Measurements from ENCODE around the gene KCTD11.

The KCTD11 gene

DNA sequence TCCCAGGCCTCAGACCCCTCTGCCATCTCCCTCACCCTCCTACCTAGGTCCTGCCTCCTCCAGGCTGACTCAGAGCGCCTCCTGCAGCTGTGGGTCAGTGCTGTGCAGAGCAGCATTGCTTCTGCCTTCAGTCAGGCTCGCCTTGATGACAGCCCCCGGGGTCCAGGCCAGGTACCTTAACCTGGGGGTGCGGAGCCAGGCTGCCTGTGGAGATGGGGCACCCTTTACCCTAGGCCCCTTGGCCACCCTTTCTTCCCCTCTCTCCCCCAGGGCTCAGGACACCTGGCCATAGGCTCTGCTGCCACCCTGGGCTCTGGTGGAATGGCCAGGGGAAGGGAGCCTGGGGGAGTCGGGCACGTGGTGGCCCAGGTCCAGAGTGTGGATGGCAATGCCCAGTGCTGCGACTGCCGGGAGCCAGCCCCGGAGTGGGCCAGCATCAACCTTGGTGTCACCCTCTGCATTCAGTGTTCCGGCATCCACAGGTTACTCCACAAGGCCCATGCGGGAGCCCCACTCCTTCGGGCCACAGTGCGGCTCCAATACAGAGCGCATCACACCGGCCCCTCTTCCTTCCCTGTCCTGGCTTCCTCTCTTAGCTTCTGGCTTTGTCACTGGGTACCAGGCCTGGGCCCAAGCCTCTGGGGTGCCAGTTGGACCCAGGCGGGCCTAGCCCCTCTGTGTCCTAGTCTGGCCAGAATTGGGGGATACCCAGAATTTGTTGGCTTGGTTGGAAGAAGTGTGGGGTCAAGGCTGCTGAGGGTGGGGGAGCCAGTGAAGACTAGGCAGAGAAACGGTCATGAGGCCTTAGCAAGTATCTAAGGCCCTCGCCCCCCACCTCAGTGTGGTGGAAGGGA, 5.0 kb upstream of the KCTD11 start:
- Histone ChIP-seq H4K20me1 (peaks cover 0 to 73% (median 0%) of the 10 kb centered on the region in 11 experiments; a peak in 8 of 22 replicates), H3K4me1 (peaks cover 14 to 35% (median 20%) of the 10 kb centered on the region in 10 experiments)

GRCh38 chr17:7347630-7348477, 4.1 kb upstream of the KCTD11 start:
- H3K9me3 ChIP-seq (replicated peaks in 1 of 11): no peaks in the 10 kb centered on the region
- peaks cover 0 to 73% (median 0%) of the 10 kb centered on the region in 11 experiments; a peak in 8 of 22 replicates for H4K20me1 ChIP-seq
- H3K4me1 ChIP-seq: peaks cover 22 to 42% (median 28%) of the 10 kb centered on the region in 10 experiments
- peaks cover 0 to 51% (median 36%) of the 10 kb centered on the region in 11 experiments; a peak in 16 of 22 replicates for H3K36me3 ChIP-seq
- H3K4me3 ChIP-seq: no peak overlapping the region
- H3K4me2 ChIP-seq: no peak overlapping the region
- no peaks in the 10 kb centered on the region for H3K27me3 ChIP-seq
- H3K27ac ChIP-seq: no peak overlapping the region
- peak overlapping the region in 5 of 11 experiments; percentile 8 to 24 (median 15); a peak in 6 of 22 replicates for H3K9ac ChIP-seq
- no peak for TF ChIP-seq Cebpa-rat (IDR thresholded peaks at IDR 0.05)

More for the DNA sequence above, 5.0 kb upstream of the KCTD11 start:
- no peak for TF ChIP-seq Cebpa-rat (IDR thresholded peaks at IDR 0.05)
- Histone ChIP-seq H3K4me2 (no peak overlapping the region), H3K36me3 (peaks cover 5 to 60% (median 41%) of the 10 kb centered on the region in 11 experiments; a peak in 18 of 22 replicates), H3K27me3 (no peaks in the 10 kb centered on the region), H3K9me3 (replicated peaks in 1 of 11) (no peaks in the 10 kb centered on the region), H3K27ac (no peak overlapping the region), H3K9ac (peak overlapping the region in 3 of 11 experiments; percentile 8 to 18 (median 15); a peak in 2 of 22 replicates), H3K4me3 (no peak overlapping the region)

DNA sequence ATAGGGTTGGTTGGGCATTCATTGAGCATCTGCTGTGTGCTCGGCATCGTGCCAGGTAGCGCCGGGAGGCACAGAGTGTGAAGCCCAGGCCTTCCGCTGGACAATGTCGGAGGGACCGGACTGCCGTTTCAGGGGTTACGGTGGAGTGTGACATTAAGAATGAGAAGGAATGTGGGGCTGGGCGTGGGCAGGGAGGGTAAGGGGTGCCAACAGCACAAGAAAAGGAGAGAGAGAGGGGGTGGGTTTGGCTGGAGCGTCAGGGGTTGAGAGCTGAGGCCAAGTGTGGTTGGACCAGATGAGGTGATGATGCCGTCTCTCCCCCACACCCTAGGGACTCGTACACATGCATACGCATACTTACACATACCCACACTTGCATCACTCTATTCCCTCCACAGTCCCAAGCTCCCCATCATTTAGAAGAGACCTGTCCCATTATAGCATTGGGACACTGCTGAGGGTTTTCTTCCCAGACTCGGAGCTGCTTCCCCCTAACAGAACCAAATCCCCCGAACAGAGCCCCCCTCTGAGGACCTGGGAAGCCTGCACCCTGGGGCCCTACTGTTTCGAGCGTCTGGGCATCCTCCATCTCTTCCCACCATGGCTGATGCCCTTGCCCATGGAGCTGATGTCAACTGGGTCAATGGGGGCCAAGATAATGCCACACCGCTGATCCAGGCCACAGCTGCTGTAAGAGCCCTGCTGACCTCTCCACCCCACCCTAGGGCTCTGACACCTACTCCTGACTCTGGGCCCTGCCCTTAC, 3.3 kb upstream of the KCTD11 start:
- H3K27me3 ChIP-seq: no peaks in the 10 kb centered on the region
- H3K4me2 ChIP-seq: 0 out of 22 replicates have a peak overlapping the region, but pooled peaks of 1 of the 11 experiments have one; percentile 75
- peaks cover 0 to 74% (median 1%) of the 10 kb centered on the region in 11 experiments; a peak in 8 of 22 replicates for H4K20me1 ChIP-seq
- no peak overlapping the region for H3K27ac ChIP-seq
- no peaks in the 10 kb centered on the region for H3K9me3 ChIP-seq (replicated peaks in 1 of 11)
- peaks cover 30 to 42% (median 35%) of the 10 kb centered on the region in 10 experiments for H3K4me1 ChIP-seq
- TF ChIP-seq Cebpa-rat (IDR thresholded peaks at IDR 0.05): no peak
- H3K4me3 ChIP-seq: no peak overlapping the region
- peaks cover 0 to 43% (median 30%) of the 10 kb centered on the region in 11 experiments; a peak in 16 of 22 replicates for H3K36me3 ChIP-seq
- H3K9ac ChIP-seq: peak overlapping the region in 2 of 11 experiments; percentile 13 to 15; a peak in 3 of 22 replicates

- H3K27me3 ChIP-seq: no peaks in the 10 kb centered on the region
- H3K4me3 ChIP-seq: peak overlapping the region; percentile 66 to 87 (median 79)
- H3K4me1 ChIP-seq: peaks cover 39 to 67% (median 54%) of the 10 kb centered on the region in 10 experiments
- no peaks in the 10 kb centered on the region for H3K9me3 ChIP-seq (replicated peaks in 1 of 11)
- TF ChIP-seq Cebpa-rat (IDR thresholded peaks at IDR 0.05): no peak
- H3K4me2 ChIP-seq: peak overlapping the region; percentile 92 to 100 (median 99)
- peak overlapping the region; percentile 34 to 79 (median 74); a peak in 21 of 22 replicates for H3K27ac ChIP-seq
- peaks cover 0 to 15% (median 11%) of the 10 kb centered on the region in 11 experiments; a peak in 13 of 22 replicates for H3K36me3 ChIP-seq
- H3K9ac ChIP-seq: peak overlapping the region; percentile 71 to 85 (median 82)
- H4K20me1 ChIP-seq: peaks cover 0 to 59% (median 7%) of the 10 kb centered on the region in 11 experiments; a peak in 8 of 22 replicates
Observed at GRCh38 chr17:7352503-7352889, 534 bp downstream of the KCTD11 start.

- no peak for TF ChIP-seq Cebpa-rat (IDR thresholded peaks at IDR 0.05)
- Histone ChIP-seq H3K9ac (peak overlapping the region; percentile 71 to 85 (median 82); a peak in 19 of 22 replicates), H3K4me3 (peak overlapping the region; percentile 66 to 87 (median 79); a peak in 19 of 20 replicates), H3K27ac (peak overlapping the region in 1 of 11 experiments; percentile 71; a peak in 1 of 22 replicates), H3K27me3 (no peaks in the 10 kb centered on the region), H3K9me3 (replicated peaks in 1 of 11) (no peaks in the 10 kb centered on the region), H3K4me2 (peak overlapping the region; percentile 92 to 100 (median 99)), H3K4me1 (peaks cover 39 to 67% (median 54%) of the 10 kb centered on the region in 10 experiments), H3K36me3 (peaks cover 0 to 9% (median 7%) of the 10 kb centered on the region in 11 experiments; a peak in 12 of 22 replicates), H4K20me1 (peaks cover 0 to 54% (median 7%) of the 10 kb centered on the region in 11 experiments; a peak in 8 of 22 replicates)
Observed at GRCh38 chr17:7352910-7353635, 1.1 kb downstream of the KCTD11 start.

DNA sequence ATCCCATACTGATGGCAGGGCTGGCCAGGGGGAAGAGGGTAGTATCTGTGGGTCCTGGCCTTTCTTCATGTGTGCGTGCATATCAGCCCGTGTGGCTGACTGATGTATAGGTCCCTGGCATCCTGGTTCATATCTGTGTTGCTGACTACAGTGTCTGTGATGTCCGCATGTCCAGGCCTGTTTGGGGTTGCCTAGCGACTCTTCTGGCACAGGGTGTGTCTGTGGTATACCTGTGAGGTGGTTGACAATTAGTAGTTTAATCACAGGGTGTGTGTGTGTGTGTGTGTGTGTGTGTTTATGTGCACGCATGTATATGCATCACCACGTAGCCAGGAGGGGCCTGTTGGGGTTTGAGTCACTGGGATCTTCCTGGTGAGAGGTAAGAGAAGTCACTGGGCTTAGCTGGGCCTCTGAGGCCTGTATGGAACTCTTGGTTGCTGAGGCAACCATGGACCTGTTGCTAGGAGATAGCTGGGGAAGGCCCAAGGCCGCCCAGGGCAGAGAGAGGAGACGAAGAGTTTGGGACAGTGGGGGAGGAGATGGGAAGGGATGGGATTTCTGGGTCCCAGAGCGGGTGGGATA, 2.4 kb downstream of the KCTD11 start:
- Histone ChIP-seq H3K27me3 (no peaks in the 10 kb centered on the region), H3K4me1 (peaks cover 39 to 62% (median 53%) of the 10 kb centered on the region in 10 experiments), H3K27ac (no peak overlapping the region), H3K9me3 (replicated peaks in 1 of 11) (no peaks in the 10 kb centered on the region), H3K36me3 (no peaks in the 10 kb centered on the region), H4K20me1 (peaks cover 0 to 41% (median 7%) of the 10 kb centered on the region in 11 experiments; a peak in 7 of 22 replicates), H3K9ac (peak overlapping the region in 2 of 11 experiments; percentile 81 to 82; a peak in 2 of 22 replicates), H3K4me2 (peak overlapping the region in 10 of 11 experiments; percentile 6 to 99 (median 96); a peak in 15 of 22 replicates), H3K4me3 (no peak overlapping the region)
- no peak for TF ChIP-seq Cebpa-rat (IDR thresholded peaks at IDR 0.05)

DNA sequence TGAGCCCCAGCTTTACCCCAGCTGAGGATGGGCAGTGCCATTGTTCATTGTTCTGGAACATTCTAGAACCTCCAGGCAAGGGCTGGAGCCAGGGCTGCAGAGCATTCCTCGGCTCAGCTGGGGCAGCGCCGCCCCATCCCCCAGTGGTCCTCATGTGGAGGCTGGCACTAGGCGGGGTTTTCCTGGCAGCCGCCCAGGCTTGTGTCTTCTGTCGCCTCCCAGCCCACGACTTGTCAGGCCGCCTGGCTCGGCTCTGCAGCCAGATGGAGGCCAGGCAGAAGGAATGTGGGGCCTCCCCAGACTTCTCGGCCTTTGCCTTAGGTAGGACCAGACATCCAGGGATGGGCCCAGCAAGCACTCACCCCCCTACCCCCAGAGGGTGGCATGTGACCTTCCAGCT, 3.1 kb downstream of the KCTD11 start, which contains the start of gene TMEM95:
Gene TMEM95, plus strand, starts transcription at position 104 of the 400 bp plus-strand sequence. Its CDS starts 49 bp downstream, at position 153.
- no peaks in the 10 kb centered on the region for H3K9me3 ChIP-seq (replicated peaks in 1 of 11)
- H3K4me2 ChIP-seq: peak within 1 kb of the TSS; percentile 6 to 100 (median 97); a peak in 18 of 22 replicates
- no peaks in the 10 kb centered on the region for H3K36me3 ChIP-seq
- H3K9ac ChIP-seq: peak within 1 kb of the TSS in 6 of 11 experiments; percentile 11 to 84 (median 62); a peak in 4 of 22 replicates
- H4K20me1 ChIP-seq: peaks cover 0 to 36% (median 5%) of the 10 kb centered on the region in 11 experiments; a peak in 5 of 22 replicates
- H3K27ac ChIP-seq: no peak within 1 kb of the TSS
- H3K27me3 ChIP-seq: no peaks in the 10 kb centered on the region
- H3K4me3 ChIP-seq: no peak within 1 kb of the TSS; a peak in 1 of 20 replicates
- no peak for TF ChIP-seq Cebpa-rat (IDR thresholded peaks at IDR 0.05)
- peaks cover 33 to 55% (median 46%) of the 10 kb centered on the region in 10 experiments for H3K4me1 ChIP-seq

Data from BLaER1 treated with 17β-estradiol and CSF1 and Interleukin-3, amounts not matched to agents 10 nM and 100 nM (cell line).